GM12873 (cell line): ENCODE results near the gene MATR3.

Experiments used
- TF ChIP-seq, protein P1 (sequence below): IDR thresholded peaks from 2 replicates; pipeline ENCODE4 v1.5.1; 2012; ENCODE audit warnings: low read depth, mild to moderate bottlenecking, moderate library complexity, low read length, control low read depth; ENCODE audit not compliant: insufficient read depth; ENCODE audit errors: missing control alignments

MATR3 gene

DNA sequence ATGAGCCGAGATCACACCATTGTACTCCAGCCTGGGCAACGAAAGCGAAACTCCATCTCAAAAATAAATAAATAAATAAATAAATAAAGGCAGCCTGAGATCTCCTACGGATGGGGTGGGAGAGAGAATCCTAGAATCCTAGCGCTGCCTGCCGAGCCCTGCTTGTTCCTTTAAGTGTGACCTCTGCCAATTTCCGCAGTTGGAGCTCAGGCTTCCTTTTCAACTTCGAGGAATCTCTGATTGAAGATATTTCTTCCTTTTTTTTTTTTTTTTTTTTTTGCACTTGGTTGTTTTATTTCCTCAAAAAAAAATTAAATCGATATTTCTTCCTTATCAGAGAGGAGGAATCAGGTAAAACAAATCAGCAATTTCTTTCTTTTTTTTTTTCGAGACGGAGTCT is 27.3 kb upstream of the MATR3 start:
- TF ChIP-seq, protein P1, sequence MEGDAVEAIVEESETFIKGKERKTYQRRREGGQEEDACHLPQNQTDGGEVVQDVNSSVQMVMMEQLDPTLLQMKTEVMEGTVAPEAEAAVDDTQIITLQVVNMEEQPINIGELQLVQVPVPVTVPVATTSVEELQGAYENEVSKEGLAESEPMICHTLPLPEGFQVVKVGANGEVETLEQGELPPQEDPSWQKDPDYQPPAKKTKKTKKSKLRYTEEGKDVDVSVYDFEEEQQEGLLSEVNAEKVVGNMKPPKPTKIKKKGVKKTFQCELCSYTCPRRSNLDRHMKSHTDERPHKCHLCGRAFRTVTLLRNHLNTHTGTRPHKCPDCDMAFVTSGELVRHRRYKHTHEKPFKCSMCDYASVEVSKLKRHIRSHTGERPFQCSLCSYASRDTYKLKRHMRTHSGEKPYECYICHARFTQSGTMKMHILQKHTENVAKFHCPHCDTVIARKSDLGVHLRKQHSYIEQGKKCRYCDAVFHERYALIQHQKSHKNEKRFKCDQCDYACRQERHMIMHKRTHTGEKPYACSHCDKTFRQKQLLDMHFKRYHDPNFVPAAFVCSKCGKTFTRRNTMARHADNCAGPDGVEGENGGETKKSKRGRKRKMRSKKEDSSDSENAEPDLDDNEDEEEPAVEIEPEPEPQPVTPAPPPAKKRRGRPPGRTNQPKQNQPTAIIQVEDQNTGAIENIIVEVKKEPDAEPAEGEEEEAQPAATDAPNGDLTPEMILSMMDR = no peak

DNA sequence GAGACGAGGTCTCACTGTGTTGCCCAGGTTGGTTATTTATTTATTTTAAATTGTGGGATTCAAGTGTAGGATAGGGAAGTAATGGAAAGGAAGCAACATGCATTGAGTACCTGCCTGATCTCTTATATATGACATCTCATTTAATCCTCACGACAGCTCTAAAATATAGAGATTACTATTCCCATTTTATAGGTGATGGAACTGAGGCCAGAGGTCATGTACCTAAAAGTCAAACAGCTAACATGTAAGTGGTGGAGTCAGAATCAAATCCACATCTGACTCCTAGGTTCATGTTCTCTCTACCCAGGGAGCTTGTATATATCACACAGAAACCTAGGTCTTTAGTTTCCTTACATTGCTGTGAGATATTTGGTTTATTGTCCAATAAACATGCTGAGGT is 26.1 kb upstream of the MATR3 start:
- TF ChIP-seq, protein P1 = no peak

GRCh38 chr5:139268364-139269202 is 25.0 kb upstream of the MATR3 start:
- TF ChIP-seq, protein P1 = peak; percentile 28

DNA sequence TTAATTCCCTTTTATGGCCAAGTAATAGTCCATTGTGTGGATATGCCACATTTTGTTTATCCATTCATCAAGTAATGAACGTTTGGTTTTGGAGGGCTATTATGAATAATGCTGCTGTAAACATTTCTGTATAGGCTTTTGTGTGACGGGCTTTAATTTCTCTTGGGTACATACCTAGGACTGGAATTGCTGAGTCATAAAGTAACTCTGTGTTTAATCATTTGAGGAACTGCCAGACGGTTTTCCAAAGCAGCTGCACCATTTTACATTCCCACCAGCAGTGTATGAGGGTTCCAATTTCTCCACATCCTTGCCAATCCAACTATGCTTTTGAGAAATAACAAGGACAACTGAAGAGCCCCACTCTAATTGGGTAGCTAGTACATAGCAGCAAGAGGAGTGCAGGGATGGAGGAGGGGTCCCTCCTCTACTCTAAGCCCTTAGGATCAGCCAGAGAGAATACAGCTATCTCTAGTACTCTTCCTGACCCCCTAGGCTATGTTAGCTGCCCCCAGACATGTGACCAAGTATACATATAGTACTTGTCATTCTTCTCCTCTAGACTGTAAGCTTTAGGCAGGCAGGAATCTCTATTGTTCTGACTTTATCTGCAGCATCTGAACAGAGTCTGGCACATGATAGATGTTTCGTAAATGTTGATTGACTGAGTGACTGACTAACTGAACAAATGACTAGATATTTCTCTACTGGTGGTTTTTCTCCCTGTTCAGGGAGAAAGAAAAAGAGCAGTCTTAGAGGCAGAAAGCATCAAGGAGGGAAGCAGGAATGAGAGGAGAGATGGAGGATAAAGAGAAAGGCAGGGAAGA is 22.1 kb upstream of the MATR3 start:
- TF ChIP-seq, protein P1 = no peak

GRCh38 chr5:139272471-139273321 is 20.8 kb upstream of the MATR3 start:
- TF ChIP-seq, protein P1 = no peak

- TF ChIP-seq, protein P1 = no peak
Observed at GRCh38 chr5:139273322-139273571, 20.3 kb upstream of the MATR3 start.
